HG02885 (cell line): Measurements from ENCODE around the gene SEC63.
A peak's percentile ranks its signal among the peaks of the same experiment; 100 is the strongest.
"Not testable (repeated sequence)": the region's sequence is repeated elsewhere in the genome, so short reads cannot be mapped to it uniquely, and the experiment has no call there.

Experiments used
- ATAC-seq: cut with Tn5 transposase; IDR thresholded peaks from one replicate; pipeline ENCODE4 v1.9.1; 2021; ENCODE audit warnings: mild to moderate bottlenecking; ENCODE audit not compliant: unreplicated experiment, poor library complexity

The SEC63 gene

DNA sequence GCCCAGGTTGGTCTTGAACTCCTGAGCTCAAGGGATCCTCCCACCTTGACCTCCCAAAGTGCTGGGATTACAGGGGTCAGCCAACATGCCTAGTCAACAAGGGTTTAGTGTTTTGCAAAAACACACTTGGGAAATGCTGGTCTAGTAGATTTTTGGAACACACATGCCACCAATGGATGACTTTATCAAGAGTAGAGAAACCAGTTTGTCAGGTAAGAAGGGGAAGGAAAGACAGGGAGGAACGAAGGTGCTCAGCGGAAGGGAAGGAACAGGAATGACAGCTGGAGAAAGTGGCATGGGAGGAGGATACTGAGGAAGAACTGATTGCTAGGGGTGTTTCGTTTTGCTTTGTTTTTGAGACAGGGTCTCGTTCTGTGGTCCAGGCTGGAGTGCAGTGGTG, 15.6 kb upstream of the SEC63 start:
- ATAC-seq: no peak

DNA sequence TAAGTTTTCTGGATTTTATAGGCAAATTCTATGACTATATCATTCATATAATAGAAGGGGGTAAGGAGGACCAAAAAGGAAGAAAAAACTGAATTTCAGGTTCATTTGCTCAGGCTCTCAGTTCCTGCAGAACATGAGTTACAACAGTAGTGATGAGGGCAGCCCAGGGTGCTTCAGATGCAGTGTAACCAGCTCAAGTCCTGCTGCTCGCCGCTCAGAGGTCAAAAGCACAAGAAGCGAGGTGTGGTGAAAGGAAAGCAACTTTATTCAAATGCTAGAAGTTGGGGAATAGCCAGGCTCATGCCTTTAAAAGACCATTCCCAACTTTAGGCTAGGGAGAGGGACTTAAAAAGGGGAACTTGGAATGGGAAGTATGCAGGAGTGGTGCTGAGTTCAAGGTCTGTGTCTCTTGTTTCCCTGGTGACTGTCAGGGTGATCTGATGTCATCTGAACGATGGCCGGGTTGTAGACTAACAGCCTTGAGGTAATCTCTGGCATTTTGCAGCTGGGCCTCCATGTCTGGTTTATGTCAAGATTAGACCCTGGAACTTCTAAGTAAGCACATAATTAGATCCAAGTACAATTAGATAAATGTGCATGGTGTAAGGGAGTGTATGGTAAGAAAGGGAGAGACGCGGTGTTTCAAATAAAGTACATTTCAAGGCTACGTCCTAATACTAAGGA, 14.5 kb upstream of the SEC63 start:
- ATAC-seq: no peak

DNA sequence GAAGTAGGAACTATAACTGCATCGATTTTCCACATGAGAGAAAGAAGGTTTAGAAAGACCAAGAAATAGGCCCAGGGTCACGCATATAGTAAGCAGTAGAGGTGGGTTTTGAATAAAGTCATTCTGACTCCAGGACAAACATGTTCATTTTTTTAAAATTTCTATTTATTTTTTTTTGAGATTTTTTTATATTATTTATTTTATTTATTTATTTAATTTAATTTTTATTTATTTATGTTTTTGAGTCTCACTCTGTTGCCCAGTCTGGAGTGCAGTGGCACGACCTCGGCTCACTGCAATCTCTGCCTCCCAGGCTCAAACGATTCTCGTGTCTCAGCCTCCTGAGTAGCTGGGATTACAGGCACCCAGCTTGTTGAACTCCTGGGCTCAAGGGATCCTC, 13.2 kb upstream of the SEC63 start:
- no peak for ATAC-seq

DNA sequence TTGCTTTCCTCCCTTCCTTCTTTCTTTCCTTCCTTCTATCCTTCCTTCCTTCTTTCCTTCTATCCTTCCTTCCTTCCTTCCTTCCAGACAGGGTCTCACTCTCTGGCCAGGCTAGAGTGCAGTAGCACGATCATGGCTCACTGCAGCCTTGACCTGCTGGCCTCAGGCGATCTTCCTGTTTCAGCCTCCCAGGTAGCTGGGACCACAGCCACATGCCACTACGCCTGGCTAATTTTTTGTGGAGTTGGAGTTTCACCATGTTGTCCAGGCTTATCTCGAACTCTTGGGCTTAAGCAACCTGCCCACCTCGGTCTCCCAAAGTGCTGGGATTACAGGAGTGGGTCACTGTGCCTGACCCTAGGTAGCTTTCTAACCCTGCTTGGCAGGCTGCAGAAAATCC, 12.2 kb upstream of the SEC63 start:
- ATAC-seq: no peak

DNA sequence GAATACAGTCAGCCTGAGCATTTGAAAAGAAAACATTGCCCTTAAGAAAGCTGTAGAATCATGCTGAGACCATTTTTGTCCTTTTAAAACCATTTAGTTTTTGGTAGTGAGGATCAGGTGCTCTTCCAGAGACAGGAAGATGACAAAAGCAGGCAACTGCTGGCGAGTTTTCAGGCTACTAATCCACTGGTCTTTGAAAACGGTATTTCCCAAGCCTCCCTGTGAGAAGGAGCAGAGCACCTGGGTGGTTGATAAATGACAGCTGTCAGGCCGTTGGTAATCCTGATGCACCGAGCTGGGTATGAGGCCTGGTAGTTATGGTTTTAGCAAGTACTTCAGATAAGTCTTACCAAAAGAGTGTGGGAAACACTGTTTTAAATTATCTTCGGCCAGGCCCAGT, 10.1 kb upstream of the SEC63 start:
- ATAC-seq: no peak

DNA sequence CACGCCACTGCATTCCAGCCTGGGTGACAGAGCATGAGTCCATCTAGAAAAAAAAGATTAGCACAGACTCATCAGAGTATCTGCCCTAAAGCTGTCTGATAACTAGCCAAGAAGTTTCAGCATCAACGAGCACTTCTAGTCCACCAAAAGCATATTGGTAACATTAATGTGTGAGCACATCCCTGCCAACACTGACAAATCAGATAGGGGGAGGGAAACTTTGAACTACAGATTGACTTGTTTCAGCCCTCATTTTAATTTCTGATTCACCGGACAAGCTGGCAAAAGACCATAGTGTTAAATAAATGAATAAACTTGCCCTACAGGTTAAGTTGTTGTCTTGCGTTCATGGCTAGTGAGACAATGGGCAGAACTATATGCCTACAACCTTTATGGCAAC, 7.7 kb upstream of the SEC63 start:
- no peak for ATAC-seq

DNA sequence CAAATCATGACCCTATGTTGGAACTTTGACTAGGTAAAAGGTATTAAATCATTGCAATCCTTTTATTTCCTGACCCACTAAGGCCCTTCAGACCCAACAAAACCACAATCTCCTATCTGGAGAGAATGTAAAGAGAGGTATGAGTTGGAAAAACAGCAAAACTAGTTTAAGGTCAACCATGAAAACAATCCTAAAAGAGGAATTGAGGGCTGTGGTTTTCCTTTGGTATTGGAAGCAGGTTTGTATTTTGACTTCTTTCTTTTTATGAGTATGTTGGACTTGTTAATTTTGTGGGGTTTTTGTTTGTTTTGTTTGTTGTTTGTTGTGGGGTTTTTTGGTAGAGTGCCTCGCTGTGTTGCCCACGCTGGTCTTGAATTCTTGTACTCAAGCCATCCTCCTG, 4.7 kb upstream of the SEC63 start:
- ATAC-seq: no peak

DNA sequence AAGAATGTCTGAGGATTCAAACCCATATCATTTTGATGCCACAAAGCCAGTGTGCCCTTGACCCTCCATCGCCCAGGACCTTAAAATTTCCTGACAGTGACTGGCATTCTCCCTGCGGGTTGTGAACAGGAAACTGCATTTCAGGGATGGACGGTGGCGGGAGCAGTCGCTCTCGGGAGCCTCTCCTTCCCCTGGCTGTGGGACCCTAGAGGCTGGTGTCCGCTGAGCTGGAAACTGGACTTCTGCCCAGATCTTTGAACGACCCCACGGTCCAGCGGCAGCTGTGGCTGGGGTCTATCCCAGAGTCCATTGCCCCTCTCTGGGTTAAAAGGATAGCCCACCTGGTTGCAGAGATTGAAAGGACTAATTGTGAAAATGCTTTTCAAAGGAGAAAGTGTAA, 1.4 kb upstream of the SEC63 start:
- ATAC-seq: no peak

DNA sequence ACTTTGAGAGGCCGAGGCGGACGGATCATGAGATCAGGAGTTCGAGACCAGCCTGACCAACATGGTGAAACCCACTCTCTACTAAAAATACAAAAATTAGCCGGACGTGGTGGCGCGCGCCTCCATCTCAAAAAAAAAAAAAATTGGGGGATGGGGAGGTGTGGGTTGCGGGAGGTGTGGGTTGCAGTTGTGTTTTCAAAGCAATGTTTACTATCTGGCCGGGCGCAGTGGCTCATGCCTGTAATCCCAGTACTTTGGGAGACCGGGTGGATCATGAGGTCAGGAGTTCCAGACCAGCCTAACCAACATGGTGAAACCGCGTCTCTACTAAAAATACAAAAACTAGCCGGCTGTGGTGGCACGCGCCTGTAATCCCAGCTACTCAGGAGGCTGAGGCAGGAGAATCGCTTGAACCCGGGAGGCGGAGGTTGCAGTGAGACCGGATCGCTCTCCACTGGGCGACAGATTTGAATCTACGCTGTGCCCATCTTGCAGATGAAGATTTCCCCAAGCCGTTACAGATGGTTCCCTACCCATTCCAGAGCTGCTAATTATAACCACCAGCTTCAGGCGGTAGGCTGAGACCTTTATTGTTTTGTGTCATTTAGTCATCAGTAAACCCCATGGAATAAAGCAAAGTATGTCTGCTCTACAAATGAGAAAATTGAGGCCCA, 818 bp upstream of the SEC63 start:
- not testable (repeated sequence) for ATAC-seq

DNA sequence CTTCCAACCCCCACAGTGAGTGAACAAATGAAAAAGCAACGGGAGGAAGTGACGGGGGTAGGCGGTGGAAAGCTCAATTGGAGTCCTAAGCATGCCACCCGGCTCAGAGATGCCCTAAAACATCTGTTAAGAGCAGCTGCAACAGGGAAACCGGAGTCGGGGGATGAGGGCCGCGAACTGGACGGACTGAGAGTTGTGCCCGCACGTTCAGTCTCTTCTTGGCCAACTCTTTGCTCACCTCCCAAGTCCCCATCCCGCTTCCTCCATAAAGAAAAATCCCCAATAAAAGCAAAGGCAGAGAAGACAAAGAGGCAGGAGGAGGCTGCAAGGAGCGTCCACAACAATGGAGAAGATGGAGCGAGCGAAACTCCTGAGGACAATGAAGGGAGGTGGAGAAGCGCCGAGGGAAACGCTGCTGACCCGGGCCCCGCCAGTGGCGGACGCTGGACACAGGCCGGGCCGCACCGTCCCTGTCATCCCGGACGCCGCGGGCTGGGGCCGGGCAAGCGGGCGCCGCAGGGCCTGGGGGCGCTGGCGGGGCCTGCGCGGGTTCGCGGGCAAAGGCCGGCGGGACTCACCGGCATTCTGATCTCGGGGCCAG, 600 bp downstream of the SEC63 start:
- peak; percentile 33 for ATAC-seq

DNA sequence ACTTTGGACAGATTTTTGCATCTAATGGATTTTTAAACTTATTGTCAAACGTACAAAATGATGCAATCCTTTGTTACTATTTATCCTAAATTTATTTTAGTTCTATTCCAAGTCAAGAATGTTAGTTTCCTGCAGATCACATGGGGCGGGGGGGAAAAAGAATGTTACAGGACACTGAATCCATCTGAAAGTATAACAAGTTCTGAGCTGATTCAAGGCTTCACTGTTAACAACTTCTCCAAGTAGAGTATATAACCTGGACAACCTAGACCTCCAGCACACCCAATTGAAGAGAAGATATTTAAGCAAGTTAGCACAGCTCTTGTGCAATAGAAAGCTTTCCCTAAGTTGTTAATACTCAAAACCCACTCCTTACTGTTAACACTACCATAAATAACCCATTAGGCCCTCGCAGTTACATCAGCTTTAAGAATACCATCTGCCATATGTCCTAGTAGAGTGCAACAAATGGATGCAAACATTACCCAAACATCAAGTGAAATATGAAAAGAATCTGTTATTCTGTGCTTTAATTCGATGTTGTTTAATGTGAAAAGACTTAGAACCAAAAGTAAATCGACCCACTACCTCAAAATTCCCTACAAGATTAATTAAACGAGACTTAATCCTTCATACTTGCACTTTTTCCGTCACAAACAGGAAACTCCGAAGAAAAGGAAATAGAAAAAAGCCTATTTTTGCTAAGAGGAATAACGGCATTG, 1.3 kb downstream of the SEC63 start:
- no peak for ATAC-seq

DNA sequence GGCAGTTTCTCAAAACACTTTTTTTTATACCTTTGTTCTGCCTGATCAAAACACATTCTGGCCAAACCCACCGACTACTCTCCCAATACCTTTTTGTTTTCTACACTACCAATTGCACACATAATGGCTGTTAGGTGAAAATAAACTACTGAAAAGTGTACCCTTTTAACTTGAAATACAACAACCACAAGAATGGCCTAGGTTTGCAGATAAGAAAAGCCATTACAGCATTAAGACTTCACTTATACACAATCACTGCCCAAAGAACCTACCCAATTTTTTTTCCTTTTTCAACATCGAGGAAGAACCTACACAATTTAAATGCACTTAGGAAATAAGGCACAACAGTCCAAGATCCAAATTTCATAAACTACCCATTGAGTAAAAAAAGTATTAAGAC, 1.8 kb downstream of the SEC63 start:
- ATAC-seq: no peak

DNA sequence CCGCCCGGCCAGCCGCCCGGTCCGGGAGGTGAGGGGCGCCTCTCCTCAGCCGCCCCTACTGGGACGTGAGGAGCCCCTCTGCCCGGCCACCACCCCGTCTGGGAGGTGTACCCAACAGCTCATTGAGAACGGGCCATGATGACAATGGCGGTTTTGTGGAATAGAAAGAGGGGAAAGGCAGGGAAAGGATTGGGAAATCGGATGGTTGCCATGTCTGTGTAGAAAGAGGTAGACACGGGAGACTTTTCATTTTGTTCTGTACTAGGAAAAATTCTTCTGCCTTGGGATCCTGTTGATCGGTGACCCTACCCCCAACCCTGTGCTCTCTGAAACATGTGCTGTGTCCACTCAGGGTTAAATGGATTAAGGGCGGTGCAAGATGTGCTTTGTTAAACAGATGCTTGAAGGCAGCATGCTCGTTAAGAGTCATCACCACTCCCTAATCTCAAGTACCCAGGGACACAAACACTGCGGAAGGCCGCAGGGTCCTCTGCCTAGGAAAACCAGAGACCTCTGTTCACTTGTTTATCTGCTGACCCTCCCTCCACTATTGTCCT, 4.1 kb downstream of the SEC63 start:
- not testable (repeated sequence) for ATAC-seq

DNA sequence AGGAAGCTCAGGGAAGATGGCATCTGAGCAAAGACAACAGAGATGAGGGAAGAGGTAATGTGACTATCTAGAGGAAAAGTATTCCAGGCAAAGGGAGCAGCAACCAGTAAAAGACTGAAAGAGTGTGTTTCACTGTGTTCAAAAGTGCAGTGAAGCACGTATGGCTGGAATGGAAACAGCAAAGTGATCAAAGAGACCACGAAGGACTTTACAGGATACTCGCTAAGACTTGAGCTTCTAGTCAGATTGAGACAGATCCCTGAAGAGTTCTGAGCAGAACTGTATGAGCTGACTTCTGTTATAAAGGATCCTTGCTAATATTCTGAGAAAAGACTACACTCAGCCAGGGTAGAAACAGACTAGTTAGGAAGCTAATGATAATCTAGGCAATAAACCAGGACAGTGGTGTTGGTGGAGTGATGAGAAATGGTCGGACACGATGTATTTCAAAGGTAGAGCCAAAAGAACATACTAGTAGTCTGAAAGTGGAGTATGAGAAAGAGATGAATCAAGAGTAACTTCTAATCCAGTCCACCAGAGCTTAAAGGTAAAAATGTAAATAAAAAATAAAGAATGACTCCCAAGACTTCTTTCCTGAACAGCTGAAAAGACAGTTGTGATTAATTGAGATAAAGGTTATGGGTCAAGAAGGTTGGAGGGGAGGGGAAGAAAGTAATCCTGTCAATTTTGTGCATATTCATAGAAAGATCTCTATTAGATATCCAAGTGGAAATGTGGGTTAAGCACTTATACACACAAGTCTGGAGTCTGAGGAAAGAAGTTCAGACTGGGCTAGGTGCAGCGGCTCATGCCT, 14.2 kb downstream of the SEC63 start:
- no peak for ATAC-seq

DNA sequence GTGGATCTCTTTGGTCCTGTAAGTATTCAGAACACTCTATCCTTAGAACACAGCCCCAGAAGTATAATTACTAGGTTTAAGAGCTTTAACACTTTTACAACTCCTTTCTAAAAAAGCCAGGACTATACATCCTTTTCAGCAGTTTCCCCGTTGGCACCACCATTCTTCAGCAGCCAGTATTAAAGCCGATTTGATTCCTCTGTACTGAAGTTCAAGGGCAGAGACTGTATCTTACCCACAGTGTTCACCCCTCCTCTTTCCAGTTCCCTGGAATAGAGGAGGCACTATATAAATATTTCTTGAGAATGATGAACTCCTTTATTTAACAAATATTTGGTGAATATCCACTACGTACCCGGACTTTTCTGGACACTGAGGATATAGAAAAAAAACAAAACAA, 15.9 kb downstream of the SEC63 start:
- ATAC-seq: no peak

DNA sequence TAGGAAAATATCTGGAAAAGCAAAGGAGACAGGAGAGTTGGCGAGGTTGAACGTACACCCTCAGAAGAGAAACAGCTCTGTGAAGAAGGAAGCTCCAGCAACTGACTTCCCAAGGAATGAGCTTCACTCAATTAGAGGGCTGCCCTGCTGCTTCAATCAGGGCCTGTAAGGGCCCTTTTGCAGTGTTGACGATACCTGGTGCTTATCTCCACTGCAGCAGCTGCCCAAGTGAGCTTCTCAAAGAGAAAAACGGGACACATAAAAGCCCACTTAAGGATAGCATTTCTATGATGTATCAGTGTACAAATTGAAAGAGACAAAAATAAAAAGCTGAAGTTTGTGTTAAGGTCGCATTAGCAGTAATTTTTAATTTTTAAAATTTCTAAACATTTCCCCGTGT, 16.4 kb downstream of the SEC63 start:
- no peak for ATAC-seq

DNA sequence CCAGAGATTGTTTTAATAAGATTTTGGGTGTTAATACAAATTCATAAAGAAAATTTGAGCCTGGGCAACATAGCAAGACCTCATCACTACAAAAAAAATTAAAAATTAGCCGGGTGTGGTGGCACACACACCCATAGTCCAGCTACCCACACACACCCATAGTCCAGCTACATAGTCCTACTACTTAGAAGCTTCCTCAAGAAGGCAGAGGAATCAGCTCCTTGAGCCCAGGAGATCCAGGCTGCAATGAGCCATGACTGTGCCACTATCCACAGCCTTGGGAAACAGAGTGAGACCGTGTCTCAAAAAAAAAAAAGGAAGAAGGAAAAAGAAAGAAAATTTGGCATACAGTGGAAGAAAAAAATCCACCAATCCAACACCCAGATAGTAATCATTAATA, 16.8 kb downstream of the SEC63 start:
- ATAC-seq: no peak

DNA sequence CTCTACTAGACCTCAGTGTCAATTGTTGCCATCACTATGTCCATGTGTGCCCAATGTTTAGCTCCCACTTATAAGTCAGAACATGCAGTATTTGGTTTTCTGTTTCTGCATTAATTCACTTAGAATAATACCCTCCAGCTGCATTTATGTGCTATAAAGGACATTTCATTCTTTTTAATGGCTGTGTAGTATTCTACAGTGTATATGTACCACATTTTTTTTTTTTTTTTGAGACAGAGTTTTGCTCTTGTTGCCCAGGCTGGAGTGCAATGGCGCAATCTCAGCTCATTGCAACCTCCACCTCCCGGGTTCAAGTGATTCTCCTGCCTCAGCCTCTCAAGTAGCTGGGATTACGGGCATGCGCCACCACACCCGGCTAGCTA, 21.1 kb downstream of the SEC63 start:
- ATAC-seq: not testable (repeated sequence)

DNA sequence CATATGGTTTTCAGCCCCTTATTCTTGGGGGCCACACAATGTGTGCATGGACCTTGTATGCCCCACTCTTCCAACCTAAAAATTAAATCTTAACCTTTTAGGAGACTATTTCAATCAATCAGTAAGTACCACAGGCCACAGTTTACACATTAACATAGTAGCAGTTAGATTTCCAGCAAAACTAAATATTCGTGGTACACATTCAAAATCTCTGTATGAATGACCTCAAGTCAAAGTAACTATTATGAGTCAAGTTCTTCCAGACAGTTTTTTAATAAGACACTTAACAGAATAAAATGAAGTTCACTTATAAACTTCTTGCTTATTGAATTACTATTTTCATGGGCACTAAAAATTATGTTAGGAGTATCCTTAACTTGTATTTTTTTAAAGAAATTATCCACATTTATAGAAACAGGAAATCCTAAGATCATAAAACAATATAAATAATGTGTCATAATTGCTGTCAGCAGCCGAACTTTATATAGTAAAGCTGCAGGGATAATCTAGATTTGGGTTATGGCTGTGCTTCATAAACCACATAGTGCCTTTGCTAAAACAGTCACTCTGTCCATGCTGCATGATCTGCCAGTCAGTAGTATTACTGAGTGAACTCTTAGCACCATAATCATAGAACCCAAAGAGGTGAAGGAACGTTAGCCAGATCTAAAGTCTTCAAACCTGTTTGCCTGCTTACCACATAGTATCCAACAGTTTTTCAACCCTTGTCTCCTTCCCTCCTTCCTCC, 21.7 kb downstream of the SEC63 start:
- ATAC-seq: no peak
